Nephron progenitor cell (in vitro differentiated cells): ENCODE data around the gene SOX8.

ENCODE experiments used
- DNase-seq: peaks from one replicate; pipeline ENCODE4 v3.0.0; 2021
- H3K27ac Mint-ChIP-seq: 2 replicates; pipeline ENCODE4 v1.8.0; 2021; ENCODE audit warnings: mild to moderate bottlenecking, moderate library complexity, mixed read lengths
- H3K27me3 Mint-ChIP-seq: 2 replicates; pipeline ENCODE4 v1.8.0; 2021; ENCODE audit warnings: mild to moderate bottlenecking, low read depth, mixed read lengths; ENCODE audit not compliant: poor library complexity
- H3K36me3 Mint-ChIP-seq: 2 replicates; pipeline ENCODE4 v1.8.0; 2021; ENCODE audit warnings: low read depth, mixed read lengths
- H3K4me1 Mint-ChIP-seq: 2 replicates; pipeline ENCODE4 v1.8.0; 2021; ENCODE audit warnings: mixed read lengths
- H3K4me3 Mint-ChIP-seq: 2 replicates; pipeline ENCODE4 v1.8.0; 2021; ENCODE audit warnings: mild to moderate bottlenecking, moderate library complexity, mixed read lengths
- H3K9me3 Mint-ChIP-seq: 2 replicates; pipeline ENCODE4 v1.8.0; 2021; ENCODE audit warnings: mild to moderate bottlenecking, moderate library complexity, mixed read lengths
- TF ChIP-seq, protein P1 (sequence below): fragments of 200-600 bp; sonication (generic); IDR thresholded peaks from 2 replicates; pipeline ENCODE4 v1.5.0; 2021; ENCODE audit warnings: antibody characterized with exemption

SOX8 gene

DNA sequence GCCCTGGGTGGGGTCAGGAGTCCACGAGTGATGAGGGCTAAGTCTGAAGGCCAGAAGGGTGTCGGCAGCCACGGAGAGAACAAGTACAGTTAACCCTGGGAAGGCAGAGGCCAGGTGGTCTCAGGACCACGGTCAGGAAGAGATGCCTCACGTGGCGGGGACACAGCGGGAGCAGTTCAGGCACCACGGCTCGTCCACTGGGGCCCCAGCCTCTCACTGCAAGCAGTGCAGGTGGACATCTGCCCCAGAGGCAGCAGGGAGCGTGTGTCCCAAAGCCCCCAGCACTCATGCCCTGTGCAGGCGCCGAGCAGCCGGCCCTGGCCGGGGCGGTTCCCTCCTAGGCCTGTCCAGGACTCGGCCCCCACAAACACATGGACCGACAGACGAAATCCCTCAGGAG is 15.5 kb upstream of the SOX8 start:
- Mint-ChIP-seq H3K4me3 (no peak overlapping the region), H3K4me1 (peaks cover 60% of the 10 kb centered on the region), H3K27me3 (no peaks in the 10 kb centered on the region), H3K9me3 (peaks cover 32% of the 10 kb centered on the region), H3K27ac (peak overlapping the region; percentile 74), H3K36me3 (peaks cover 55% of the 10 kb centered on the region)
- TF ChIP-seq, protein P1, sequence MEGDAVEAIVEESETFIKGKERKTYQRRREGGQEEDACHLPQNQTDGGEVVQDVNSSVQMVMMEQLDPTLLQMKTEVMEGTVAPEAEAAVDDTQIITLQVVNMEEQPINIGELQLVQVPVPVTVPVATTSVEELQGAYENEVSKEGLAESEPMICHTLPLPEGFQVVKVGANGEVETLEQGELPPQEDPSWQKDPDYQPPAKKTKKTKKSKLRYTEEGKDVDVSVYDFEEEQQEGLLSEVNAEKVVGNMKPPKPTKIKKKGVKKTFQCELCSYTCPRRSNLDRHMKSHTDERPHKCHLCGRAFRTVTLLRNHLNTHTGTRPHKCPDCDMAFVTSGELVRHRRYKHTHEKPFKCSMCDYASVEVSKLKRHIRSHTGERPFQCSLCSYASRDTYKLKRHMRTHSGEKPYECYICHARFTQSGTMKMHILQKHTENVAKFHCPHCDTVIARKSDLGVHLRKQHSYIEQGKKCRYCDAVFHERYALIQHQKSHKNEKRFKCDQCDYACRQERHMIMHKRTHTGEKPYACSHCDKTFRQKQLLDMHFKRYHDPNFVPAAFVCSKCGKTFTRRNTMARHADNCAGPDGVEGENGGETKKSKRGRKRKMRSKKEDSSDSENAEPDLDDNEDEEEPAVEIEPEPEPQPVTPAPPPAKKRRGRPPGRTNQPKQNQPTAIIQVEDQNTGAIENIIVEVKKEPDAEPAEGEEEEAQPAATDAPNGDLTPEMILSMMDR = no peak
- DNase-seq = no peak

DNA sequence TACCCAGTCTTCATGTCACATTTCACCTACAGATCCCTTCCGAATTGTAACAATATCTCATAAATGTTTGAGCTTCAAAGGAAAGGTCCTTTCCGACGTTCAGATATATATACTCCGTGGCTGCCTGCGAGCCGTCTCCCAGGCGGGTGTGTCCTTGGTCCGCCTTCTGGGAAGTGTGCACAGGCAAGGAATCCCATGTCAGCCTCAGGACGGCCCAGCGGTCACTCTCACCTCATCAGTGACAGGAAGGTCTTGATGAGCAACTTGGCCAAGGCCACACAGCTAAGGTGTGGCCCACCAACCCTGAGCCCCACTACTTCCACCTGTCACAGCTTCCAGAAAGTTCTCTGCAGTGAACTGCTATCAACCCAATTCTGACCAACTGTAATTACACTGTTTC is 15.1 kb upstream of the SOX8 start:
- Mint-ChIP-seq H3K27ac (no peak overlapping the region), H3K4me1 (peaks cover 63% of the 10 kb centered on the region), H3K36me3 (peaks cover 55% of the 10 kb centered on the region), H3K27me3 (peaks cover 2% of the 10 kb centered on the region), H3K9me3 (peaks cover 32% of the 10 kb centered on the region), H3K4me3 (no peak overlapping the region)
- DNase-seq = no peak
- TF ChIP-seq, protein P1 = no peak

DNA sequence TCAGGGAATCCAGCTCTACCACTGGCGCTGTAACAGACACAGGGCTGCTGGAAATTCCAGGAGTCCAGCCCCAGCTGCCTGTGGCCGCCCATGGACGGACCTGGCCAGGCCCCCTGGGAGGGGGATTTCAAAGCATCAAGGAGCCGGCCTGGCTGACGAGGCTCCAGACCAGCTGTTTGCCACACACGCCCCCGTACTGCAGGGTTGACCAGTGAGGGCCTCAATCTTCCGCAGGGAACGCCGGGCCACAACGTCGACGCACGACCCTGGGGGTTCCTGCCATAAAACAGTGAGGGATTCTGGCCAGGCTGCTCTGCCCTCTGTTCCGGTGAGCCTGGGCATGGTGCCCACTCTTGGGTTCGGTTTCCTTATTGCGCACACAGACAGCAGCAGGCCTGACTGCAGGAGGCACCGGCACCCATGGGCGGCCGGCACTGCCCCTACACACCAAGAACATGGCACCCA is 14.5 kb upstream of the SOX8 start:
- H3K9me3 Mint-ChIP-seq = peaks cover 32% of the 10 kb centered on the region
- H3K27ac Mint-ChIP-seq = no peak overlapping the region
- peaks cover 55% of the 10 kb centered on the region for H3K36me3 Mint-ChIP-seq
- DNase-seq = no peak
- TF ChIP-seq, protein P1 = no peak
- H3K4me3 Mint-ChIP-seq = no peak overlapping the region
- peaks cover 3% of the 10 kb centered on the region for H3K27me3 Mint-ChIP-seq
- peaks cover 68% of the 10 kb centered on the region for H3K4me1 Mint-ChIP-seq

DNA sequence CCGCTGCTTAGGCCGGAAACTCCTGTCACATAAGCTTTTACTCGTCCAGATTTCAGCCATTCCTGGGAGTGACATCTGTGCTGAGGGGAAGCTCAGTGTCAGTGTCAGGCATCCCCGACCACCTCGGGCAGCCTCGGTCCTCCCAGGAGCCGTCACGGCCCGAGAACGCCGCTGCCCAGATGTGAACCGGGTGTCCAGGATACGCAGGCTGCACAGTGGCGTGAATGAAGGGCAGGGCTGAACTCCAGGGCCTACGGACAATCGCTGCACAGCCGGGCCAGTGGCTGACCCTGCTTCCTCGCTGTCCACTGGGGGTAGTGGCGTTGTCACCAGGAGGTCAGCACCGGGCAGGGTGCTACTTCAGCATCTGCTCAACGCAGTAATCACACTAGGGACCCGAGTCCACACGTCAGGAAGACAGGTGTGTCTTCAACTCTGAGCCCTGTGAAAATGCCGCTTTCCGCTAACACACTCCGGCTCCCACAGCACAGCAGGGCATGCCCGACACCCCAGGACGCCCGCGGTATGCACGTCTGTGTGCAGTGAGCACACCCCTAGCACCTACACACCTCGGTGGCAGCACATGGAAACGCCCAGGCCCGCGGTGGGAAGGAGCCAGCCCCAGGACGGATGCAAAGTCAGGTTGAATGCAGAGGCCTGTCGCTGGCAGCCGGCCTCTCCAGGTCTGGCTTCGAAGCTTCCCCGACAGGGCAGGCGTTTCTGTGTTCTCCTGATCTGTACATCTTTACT is 13.8 kb upstream of the SOX8 start:
- peaks cover 55% of the 10 kb centered on the region for H3K36me3 Mint-ChIP-seq
- H3K27ac Mint-ChIP-seq = peak overlapping the region; percentile 81
- H3K4me3 Mint-ChIP-seq = no peak overlapping the region
- peaks cover 32% of the 10 kb centered on the region for H3K9me3 Mint-ChIP-seq
- DNase-seq = no peak
- H3K4me1 Mint-ChIP-seq = peaks cover 62% of the 10 kb centered on the region
- TF ChIP-seq, protein P1 = no peak
- peaks cover 3% of the 10 kb centered on the region for H3K27me3 Mint-ChIP-seq

DNA sequence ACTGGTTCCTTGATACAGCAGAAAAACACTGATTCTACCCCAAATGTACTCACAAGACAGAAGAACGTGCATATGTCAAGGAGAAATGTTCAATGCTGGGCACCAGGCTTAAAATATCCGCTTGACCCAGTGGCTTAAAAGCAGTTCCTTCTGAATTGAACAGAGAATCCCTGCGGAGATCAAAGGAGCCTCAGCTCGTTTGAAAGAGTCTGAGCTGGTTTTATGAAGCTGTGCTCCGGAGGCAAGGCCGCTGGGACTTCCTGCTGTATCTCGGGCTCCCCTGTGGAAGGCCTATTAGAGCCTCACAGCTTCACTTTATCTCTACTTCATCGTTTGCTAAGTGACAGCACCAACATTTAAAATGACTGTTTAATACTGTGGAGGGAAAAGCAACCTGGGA is 12.9 kb upstream of the SOX8 start:
- Mint-ChIP-seq H3K4me3 (peak overlapping the region; percentile 85), H3K27me3 (peaks cover 4% of the 10 kb centered on the region), H3K27ac (peak overlapping the region; percentile 81), H3K36me3 (peaks cover 51% of the 10 kb centered on the region), H3K4me1 (peaks cover 58% of the 10 kb centered on the region), H3K9me3 (peaks cover 29% of the 10 kb centered on the region)
- TF ChIP-seq, protein P1 = no peak
- DNase-seq = no peak
